ENCODE measurements around the gene UBE2A. TPM values are rescaled to one million over a fixed set of nuclear protein-coding genes. Genes with fewer than 3 reads are reported as not detected.

UBE2A gene
- total RNA-seq = 61.2 TPM
- long read RNA-seq, transcript UBE2A-207 (5 exons, 934 nt) = minor isoform, 5 of 77 reads
- long read RNA-seq, transcript UBE2A-202 (6 exons, 1,874 nt) = major isoform, 64 of 77 reads
- long read RNA-seq, partial matches to known transcripts = 3 of 77 reads
- long read RNA-seq, other reads (novel, unspliced or antisense) = 4 of 77 reads

GRCh38 chrX:119574394-119575266 lies at the start of gene UBE2A:
TSS of gene UBE2A (plus strand) at chrX:119574563. CDS start at chrX:119574712, 149 bp downstream.
- peaks cover 27% of the 10 kb centered on the region for H3K4me1 ChIP-seq
- H3K4me3 ChIP-seq = peak within 1 kb of the TSS; percentile 79
- no peaks in the 10 kb centered on the region for H3K9me3 ChIP-seq (replicated peaks)
- H3K27me3 ChIP-seq (ENCODE audit: low read depth) = no peaks in the 10 kb centered on the region
- TF ChIP-seq CTCF (IDR thresholded peaks at IDR 0.05; ENCODE audit: borderline replicate concordance) = peak; percentile 58
- peaks cover 7% of the 10 kb centered on the region for H3K36me3 ChIP-seq
- peak within 1 kb of the TSS; percentile 94 for H3K27ac ChIP-seq (replicated peaks)
- intact Hi-C loops (cut with micrococcal nuclease) = no loop called here
- peak; percentile 92 for DNase-seq

- intact Hi-C loops (cut with micrococcal nuclease) = no loop called here
- no peaks in the 10 kb centered on the region for H3K36me3 ChIP-seq
- H3K4me1 ChIP-seq = no peaks in the 10 kb centered on the region
- no peak for DNase-seq
- H3K4me3 ChIP-seq = no peak overlapping the region
- no peak for TF ChIP-seq CTCF (IDR thresholded peaks at IDR 0.05; ENCODE audit: borderline replicate concordance)
- H3K27ac ChIP-seq (replicated peaks) = peak overlapping the region; percentile 23
- no peaks in the 10 kb centered on the region for H3K27me3 ChIP-seq (ENCODE audit: low read depth)
- no peaks in the 10 kb centered on the region for H3K9me3 ChIP-seq (replicated peaks)
These were observed 44.8 kb upstream of the UBE2A start for GRCh38 chrX:119529345-119530276.

GRCh38 chrX:119537487-119537886 lies 36.9 kb upstream of the UBE2A start:
- no peak overlapping the region for H3K4me3 ChIP-seq
- TF ChIP-seq CTCF (IDR thresholded peaks at IDR 0.05; ENCODE audit: borderline replicate concordance) = no peak
- intact Hi-C loops (cut with micrococcal nuclease) = no loop called here
- no peaks in the 10 kb centered on the region for H3K4me1 ChIP-seq
- no peaks in the 10 kb centered on the region for H3K9me3 ChIP-seq (replicated peaks)
- H3K27ac ChIP-seq (replicated peaks) = no peak overlapping the region
- H3K36me3 ChIP-seq = peaks cover 13% of the 10 kb centered on the region
- H3K27me3 ChIP-seq (ENCODE audit: low read depth) = no peaks in the 10 kb centered on the region
- DNase-seq = no peak

- H3K27me3 ChIP-seq (ENCODE audit: low read depth) = no peaks in the 10 kb centered on the region
- intact Hi-C loops (cut with micrococcal nuclease) = no loop called here
- no peak for DNase-seq
- H3K4me1 ChIP-seq = no peaks in the 10 kb centered on the region
- H3K36me3 ChIP-seq = peaks cover 13% of the 10 kb centered on the region
- H3K9me3 ChIP-seq (replicated peaks) = no peaks in the 10 kb centered on the region
- H3K4me3 ChIP-seq = no peak overlapping the region
- no peak for TF ChIP-seq CTCF (IDR thresholded peaks at IDR 0.05; ENCODE audit: borderline replicate concordance)
- no peak overlapping the region for H3K27ac ChIP-seq (replicated peaks)
These were observed 34.5 kb upstream of the UBE2A start for GRCh38 chrX:119539872-119540271.

- no peaks in the 10 kb centered on the region for H3K27me3 ChIP-seq (ENCODE audit: low read depth)
- no peak for DNase-seq
- no peak overlapping the region for H3K4me3 ChIP-seq
- peaks cover 13% of the 10 kb centered on the region for H3K36me3 ChIP-seq
- no peaks in the 10 kb centered on the region for H3K9me3 ChIP-seq (replicated peaks)
- no peaks in the 10 kb centered on the region for H3K4me1 ChIP-seq
- H3K27ac ChIP-seq (replicated peaks) = peak overlapping the region; percentile 52
- no peak for TF ChIP-seq CTCF (IDR thresholded peaks at IDR 0.05; ENCODE audit: borderline replicate concordance)
- intact Hi-C loops (cut with micrococcal nuclease) = no loop called here
These were observed 33.2 kb upstream of the UBE2A start for GRCh38 chrX:119541188-119541587.

Measured in left ventricle myocardium inferior (tissue), 1 donor.